Measurements from ENCODE around the gene CFAP97D2. TPM values are rescaled to one million over a fixed set of nuclear protein-coding genes. Genes with fewer than 3 reads are reported as not detected.
A peak's percentile ranks its signal among the peaks of the same experiment; 100 is the strongest.
"Not testable (repeated sequence)": the region's sequence is repeated elsewhere in the genome, so short reads cannot be mapped to it uniquely, and the experiment has no call there.

The CFAP97D2 gene
- total and polyA plus RNA-seq, 8 donors: 0.75 to 5.8 (median 3.1) TPM

- Histone ChIP-seq H3K4me3 (peak overlapping the region; percentile 14 to 52 (median 38)), H3K4me1 (no peaks in the 10 kb centered on the region), H3K27me3 (no peaks in the 10 kb centered on the region), H3K36me3 (no peaks in the 10 kb centered on the region), H3K27ac (peak overlapping the region; percentile 45 to 86 (median 80)), H3K9me3 (no peaks in the 10 kb centered on the region)
- FAIRE-seq (no peak), DNase-seq (peak in 3 of 6 donors; percentile 44 to 73 (median 60)), ATAC-seq (peak; percentile 75 to 88 (median 82))
- TF ChIP-seq, protein P1, sequence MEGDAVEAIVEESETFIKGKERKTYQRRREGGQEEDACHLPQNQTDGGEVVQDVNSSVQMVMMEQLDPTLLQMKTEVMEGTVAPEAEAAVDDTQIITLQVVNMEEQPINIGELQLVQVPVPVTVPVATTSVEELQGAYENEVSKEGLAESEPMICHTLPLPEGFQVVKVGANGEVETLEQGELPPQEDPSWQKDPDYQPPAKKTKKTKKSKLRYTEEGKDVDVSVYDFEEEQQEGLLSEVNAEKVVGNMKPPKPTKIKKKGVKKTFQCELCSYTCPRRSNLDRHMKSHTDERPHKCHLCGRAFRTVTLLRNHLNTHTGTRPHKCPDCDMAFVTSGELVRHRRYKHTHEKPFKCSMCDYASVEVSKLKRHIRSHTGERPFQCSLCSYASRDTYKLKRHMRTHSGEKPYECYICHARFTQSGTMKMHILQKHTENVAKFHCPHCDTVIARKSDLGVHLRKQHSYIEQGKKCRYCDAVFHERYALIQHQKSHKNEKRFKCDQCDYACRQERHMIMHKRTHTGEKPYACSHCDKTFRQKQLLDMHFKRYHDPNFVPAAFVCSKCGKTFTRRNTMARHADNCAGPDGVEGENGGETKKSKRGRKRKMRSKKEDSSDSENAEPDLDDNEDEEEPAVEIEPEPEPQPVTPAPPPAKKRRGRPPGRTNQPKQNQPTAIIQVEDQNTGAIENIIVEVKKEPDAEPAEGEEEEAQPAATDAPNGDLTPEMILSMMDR (IDR thresholded peaks at IDR 0.05): no peak
- 26 to 30% methylated on average over 5 of the region's 5 CpGs for WGBS, 2 donors
- intact Hi-C loops (cut with DNase I): no loop called here
Measured at GRCh38 chr13:114196629-114197028, 17.6 kb downstream of the CFAP97D2 start.

DNA sequence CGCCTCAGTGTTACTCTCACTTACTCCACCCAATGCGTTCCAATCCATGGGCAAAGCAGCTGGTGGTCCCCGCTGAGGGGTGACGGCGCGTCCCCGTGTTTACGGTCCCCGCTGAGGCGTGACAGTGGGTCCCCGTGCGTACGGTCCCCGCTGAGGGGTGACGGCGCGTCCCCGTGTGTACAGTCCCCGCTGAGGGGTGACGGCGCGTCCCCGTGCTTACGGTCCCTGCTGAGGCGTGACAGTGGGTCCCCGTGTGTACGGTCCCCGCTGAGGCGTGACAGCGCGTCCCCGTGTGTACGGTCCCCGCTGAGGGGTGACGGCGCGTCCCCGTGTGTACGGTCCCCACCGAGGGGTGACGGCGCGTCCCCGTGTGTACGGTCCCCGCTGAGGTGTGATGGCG, 19.5 kb downstream of the CFAP97D2 start:
- FAIRE-seq (no peak), ATAC-seq (no peak), DNase-seq (no peak)
- H3K27ac ChIP-seq: no peak overlapping the region
- TF ChIP-seq, protein P1 (IDR thresholded peaks at IDR 0.05): no peak
- intact Hi-C loops (cut with DNase I): no loop called here
- no peaks in the 10 kb centered on the region for H3K27me3 ChIP-seq
- no peaks in the 10 kb centered on the region for H3K36me3 ChIP-seq
- H3K9me3 ChIP-seq: no peaks in the 10 kb centered on the region
- 95 to 98% methylated on average over 46 to 47 of the region's 47 CpGs for WGBS, 2 donors
- H3K4me3 ChIP-seq: no peak overlapping the region
- H3K4me1 ChIP-seq: no peaks in the 10 kb centered on the region

GRCh38 chr13:114199526-114199925, 20.5 kb downstream of the CFAP97D2 start:
- H3K27me3 ChIP-seq; H3K4me3 ChIP-seq; H3K27ac ChIP-seq; H3K4me1 ChIP-seq; H3K9me3 ChIP-seq; H3K36me3 ChIP-seq; intact Hi-C loops (cut with DNase I); DNase-seq; ATAC-seq; FAIRE-seq: not testable (repeated sequence)
- WGBS, 2 donors: 24 to 36% methylated on average over 39 to 65 of the region's 75 CpGs

- H3K4me3 ChIP-seq: no peak overlapping the region
- no peaks in the 10 kb centered on the region for H3K36me3 ChIP-seq
- intact Hi-C loops (cut with DNase I): loop anchor here in 1 of 3 donors (5.0 kb wide), 1 partner anchor 148 kb away; no protein-coding TSS in a partner anchor
- 53 to 55% methylated on average over 38 to 42 of the region's 42 CpGs for WGBS, 2 donors
- H3K27me3 ChIP-seq: no peaks in the 10 kb centered on the region
- DNase-seq (no peak), ATAC-seq (no peak), FAIRE-seq (no peak)
- TF ChIP-seq, protein P1 (IDR thresholded peaks at IDR 0.05): no peak
- no peaks in the 10 kb centered on the region for H3K9me3 ChIP-seq
- no peak overlapping the region for H3K27ac ChIP-seq
- H3K4me1 ChIP-seq: no peaks in the 10 kb centered on the region
Measured at GRCh38 chr13:114199954-114200353, 20.9 kb downstream of the CFAP97D2 start.

- no peaks in the 10 kb centered on the region for H3K4me1 ChIP-seq
- H3K27ac ChIP-seq: no peak overlapping the region
- no peak for DNase-seq
- H3K27me3 ChIP-seq: no peaks in the 10 kb centered on the region
- no peaks in the 10 kb centered on the region for H3K36me3 ChIP-seq
- no peaks in the 10 kb centered on the region for H3K9me3 ChIP-seq
- no peak overlapping the region for H3K4me3 ChIP-seq
- intact Hi-C loops (cut with DNase I): loop anchor here in 1 of 3 donors (5.0 kb wide), 1 partner anchor 148 kb away; no protein-coding TSS in a partner anchor
- FAIRE-seq: no peak
- 69 to 70% methylated on average over 18 of the region's 18 CpGs for WGBS, 2 donors
- TF ChIP-seq, protein P1 (IDR thresholded peaks at IDR 0.05): no peak
- no peak for ATAC-seq
Measured at GRCh38 chr13:114200399-114200911, 21.4 kb downstream of the CFAP97D2 start.
